Measurements from ENCODE around the gene SLC35F1.

Gene SLC35F1

DNA sequence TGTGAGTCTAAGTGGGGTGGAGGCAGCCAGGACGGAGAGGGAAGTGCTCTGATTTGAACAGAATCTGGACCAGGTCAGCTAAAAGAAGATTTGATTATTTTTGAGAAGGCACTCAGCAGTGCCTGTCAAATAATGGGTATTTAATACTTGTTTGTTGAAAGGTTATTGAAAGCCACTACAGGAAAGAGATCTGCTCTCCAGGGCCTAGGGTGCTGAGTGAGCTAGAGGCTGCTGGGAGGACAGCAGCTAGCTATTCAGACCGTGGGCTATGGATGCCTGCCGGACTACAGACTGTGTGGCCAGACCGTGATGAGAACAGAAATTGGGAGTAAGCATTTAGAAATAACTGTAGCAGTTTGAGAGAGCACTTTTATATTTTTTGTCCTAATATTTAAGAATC is 8.8 kb downstream of the SLC35F1 start:
- no peak for TF ChIP-seq CTCF (IDR thresholded peaks at IDR 0.05; ENCODE audit: low read depth, low read length)

DNA sequence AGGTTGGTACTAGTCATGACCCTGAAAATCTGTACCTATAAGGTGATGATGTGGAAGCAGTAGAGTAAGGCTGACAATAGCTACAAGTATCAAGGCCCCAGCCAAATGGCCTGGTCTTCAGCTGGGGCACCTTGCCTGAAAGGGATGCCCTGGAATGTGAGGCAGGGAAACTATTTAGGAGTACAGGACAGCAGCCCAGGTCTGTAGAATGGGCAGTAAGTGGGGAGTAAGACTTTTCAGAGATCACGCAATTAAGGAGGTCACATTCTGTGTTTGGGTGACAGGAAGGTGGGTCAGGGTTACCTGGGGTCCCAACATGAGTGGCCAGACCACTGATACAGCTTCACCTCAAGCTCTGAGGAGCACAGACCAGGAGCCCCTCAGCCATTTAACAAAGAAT is 9.4 kb downstream of the SLC35F1 start:
- no peak overlapping the region for H3K4me3 ChIP-seq (ENCODE audit: low read depth, low read length)
- no peak for TF ChIP-seq CTCF (IDR thresholded peaks at IDR 0.05; ENCODE audit: low read depth, low read length)

More for the DNA sequence above, 8.8 kb downstream of the SLC35F1 start:
- H3K4me3 ChIP-seq (ENCODE audit: low read depth, low read length), result no peak overlapping the region

DNA sequence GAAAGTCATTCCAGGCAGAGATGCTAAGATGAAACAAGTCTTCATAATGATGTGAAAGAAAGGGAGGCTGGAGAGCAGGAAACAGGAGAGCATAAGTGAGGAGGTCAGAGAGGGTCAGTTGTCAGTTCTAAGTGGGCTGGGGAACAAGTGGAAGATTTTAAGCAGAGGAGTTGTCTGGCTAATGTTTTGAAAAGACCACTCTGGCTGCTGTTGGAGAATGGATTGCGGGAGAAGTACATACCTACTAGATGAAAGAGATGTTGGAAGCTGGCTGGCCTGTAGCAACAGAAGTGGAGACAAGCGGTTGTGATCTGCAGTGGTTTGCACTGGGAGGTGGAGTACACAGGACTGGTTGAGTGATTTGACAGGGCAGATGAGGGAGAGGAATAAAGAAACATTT is 10.1 kb downstream of the SLC35F1 start:
- TF ChIP-seq CTCF (IDR thresholded peaks at IDR 0.05; ENCODE audit: low read depth, low read length), result no peak
- no peak overlapping the region for H3K4me3 ChIP-seq (ENCODE audit: low read depth, low read length)

DNA sequence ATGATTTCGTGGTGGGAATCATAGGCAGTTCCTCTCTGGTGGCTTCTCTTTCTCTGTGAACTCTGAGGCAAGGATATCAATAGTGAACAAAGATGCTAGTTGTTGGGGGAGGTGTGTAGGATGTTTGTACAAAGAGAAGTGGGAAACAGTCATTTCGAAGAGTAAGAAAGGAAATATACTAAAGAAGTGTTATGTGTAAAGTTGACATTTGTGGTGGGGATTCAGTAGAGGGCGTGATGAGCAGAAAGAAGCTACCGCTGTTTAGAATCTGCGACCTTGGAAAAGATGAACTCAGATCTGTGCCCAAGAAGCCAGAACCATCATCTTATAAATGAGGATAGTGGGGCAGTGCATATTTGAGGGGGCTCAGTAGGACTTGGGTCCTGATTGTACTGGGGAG is 11.4 kb downstream of the SLC35F1 start:
- TF ChIP-seq CTCF (IDR thresholded peaks at IDR 0.05; ENCODE audit: low read depth, low read length), result no peak
- H3K4me3 ChIP-seq (ENCODE audit: low read depth, low read length), result no peak overlapping the region

DNA sequence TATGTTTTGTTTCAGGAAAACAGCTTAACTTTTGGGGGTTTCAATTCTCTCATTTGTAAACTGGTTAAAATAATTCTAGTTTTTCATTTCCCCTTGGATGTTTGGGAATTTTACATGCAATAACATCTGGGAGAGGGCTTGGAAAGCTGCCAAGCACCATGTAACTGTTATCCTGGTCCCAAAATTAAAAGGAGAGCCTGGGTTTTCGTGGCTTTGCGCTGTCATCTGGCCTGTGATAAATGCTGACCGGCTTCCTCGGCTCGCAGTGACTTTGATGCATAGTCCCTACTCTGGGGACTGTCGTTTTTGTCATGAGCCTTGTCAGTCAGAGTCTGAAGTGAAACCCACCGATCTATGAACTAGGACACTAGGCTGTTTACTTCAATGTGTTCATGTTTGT is 12.2 kb downstream of the SLC35F1 start:
- no peak overlapping the region for H3K4me3 ChIP-seq (ENCODE audit: low read depth, low read length)
- TF ChIP-seq CTCF (IDR thresholded peaks at IDR 0.05; ENCODE audit: low read depth, low read length), result no peak

DNA sequence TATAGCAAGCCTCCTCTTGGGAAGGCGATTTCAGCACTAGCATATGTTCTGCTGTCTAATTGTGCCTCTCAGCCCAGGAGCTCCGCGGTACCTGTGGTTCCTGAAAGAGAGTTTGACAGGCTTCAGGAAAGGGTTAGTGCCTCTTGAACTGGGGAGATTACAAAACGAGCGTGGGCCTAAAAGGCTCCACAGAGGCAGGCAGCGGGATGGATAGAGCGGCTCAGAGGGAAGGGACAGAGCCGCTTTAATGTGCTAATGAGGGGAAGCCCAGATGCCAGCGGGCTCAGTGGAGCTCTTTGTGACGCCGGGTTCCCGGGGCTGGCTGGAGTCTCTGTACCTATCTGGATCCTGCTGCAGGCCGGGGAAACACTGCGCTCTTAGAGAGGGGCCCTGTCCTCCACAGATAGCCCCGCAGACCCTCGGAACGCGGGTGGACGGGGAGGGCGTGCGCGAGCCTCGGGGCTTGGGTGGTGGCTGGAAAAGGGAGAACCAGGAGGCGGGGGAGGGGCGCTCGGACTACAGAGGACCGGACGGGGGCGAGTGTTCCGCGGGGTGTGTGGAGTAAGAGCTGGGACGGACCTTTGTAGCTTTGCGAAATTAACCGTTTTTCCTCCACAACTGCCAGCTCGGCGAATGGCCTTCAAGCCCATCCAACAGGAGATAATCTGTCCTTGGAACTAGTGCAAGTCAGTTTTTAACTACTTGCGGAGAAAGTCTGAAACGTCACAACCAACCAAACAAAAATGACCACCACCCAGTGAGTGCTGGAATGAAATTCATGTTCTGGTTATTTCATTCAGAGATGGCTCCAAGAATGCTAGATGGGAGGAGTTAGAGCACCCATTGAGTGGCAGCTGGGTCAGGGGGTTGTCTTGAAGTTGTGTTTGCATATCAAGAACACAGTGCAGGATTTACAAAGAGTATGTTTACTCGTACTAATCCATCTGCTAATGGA is 13.0 kb downstream of the SLC35F1 start:
- no peak overlapping the region for H3K4me3 ChIP-seq (ENCODE audit: low read depth, low read length)
- no peak for TF ChIP-seq CTCF (IDR thresholded peaks at IDR 0.05; ENCODE audit: low read depth, low read length)

DNA sequence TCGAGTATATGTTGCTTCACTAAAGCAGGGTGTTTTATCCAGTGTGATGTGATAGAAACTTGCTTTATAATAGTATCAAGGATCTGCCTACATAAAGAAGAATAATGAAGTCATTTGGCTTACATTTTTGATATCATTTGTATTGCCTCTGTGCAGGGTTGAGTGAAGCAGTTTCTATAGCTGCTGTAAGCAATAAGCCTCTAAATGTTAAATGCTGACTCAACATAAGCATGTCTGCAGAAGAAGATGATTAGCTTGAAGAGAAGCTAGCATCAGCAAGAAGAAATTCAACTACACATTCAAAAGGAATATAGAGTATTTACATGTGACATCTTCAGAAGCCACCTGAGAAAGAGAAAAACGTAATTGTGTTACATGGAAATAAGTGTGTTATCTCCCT is 17.6 kb downstream of the SLC35F1 start:
- TF ChIP-seq CTCF (IDR thresholded peaks at IDR 0.05; ENCODE audit: low read depth, low read length), result no peak
- H3K4me3 ChIP-seq (ENCODE audit: low read depth, low read length), result no peak overlapping the region
